Pulmonary artery endothelial cell (primary cell): ENCODE data around the gene ARHGEF11. TPM values are rescaled to one million over a fixed set of nuclear protein-coding genes. Genes with fewer than 3 reads are reported as not detected.
A peak's percentile ranks its signal among the peaks of the same experiment; 100 is the strongest.
"Not testable (repeated sequence)": the region's sequence is repeated elsewhere in the genome, so short reads cannot be mapped to it uniquely, and the experiment has no call there.

Experiments used
- DNase-seq: peaks from one replicate; pipeline ENCODE4 v3.0.0-alpha.2; 2011; ENCODE audit warnings: low read depth, low spot score
- total RNA-seq: library from RNA; depleted of rRNA; stranded (reverse); fragments of >200 nt; gene quantifications from 2 replicates; pipeline ENCODE4 v1.2.3, GENCODE V29; 2014

The ARHGEF11 gene
- total RNA-seq, 1 donor from 2014 or later, result 26.2 TPM

- no peak for DNase-seq
These were observed 114.2 kb downstream of the ARHGEF11 start for GRCh38 chr1:156931211-156931952.

- DNase-seq, result no peak
These were observed 115.1 kb downstream of the ARHGEF11 start for GRCh38 chr1:156930483-156930882.

GRCh38 chr1:156929596-156930238, 115.8 kb downstream of the ARHGEF11 start:
- no peak for DNase-seq

GRCh38 chr1:156928043-156928602, 117.4 kb downstream of the ARHGEF11 start:
- no peak for DNase-seq

GRCh38 chr1:156927215-156928042, 118.1 kb downstream of the ARHGEF11 start:
- DNase-seq, result peak; percentile 41

- not testable (repeated sequence) for DNase-seq
These were observed 118.8 kb downstream of the ARHGEF11 start for GRCh38 chr1:156926695-156927094.

GRCh38 chr1:156926175-156926574, 119.4 kb downstream of the ARHGEF11 start:
- no peak for DNase-seq

GRCh38 chr1:156925154-156926010, 120.2 kb downstream of the ARHGEF11 start:
- DNase-seq, result no peak

- no peak for DNase-seq
These were observed 120.9 kb downstream of the ARHGEF11 start for GRCh38 chr1:156924478-156925153.

- no peak for DNase-seq
These were observed 121.7 kb downstream of the ARHGEF11 start for GRCh38 chr1:156923670-156924477.

- DNase-seq, result no peak
These were observed 122.4 kb downstream of the ARHGEF11 start for GRCh38 chr1:156922986-156923669.

- no peak for DNase-seq
These were observed 124.5 kb downstream of the ARHGEF11 start for GRCh38 chr1:156921053-156921529.

- no peak for DNase-seq
These were observed 125.1 kb downstream of the ARHGEF11 start, which contains the start of gene LRRC71 for GRCh38 chr1:156920233-156921052. LRRC71 (plus strand) TSS chr1:156920632; CDS start chr1:156920804, 172 bp downstream.

GRCh38 chr1:156914440-156914856, 131.1 kb downstream of the ARHGEF11 start:
- DNase-seq, result no peak

GRCh38 chr1:156913809-156914387, 131.6 kb downstream of the ARHGEF11 start:
- DNase-seq, result no peak

- DNase-seq, result no peak
These were observed 132.4 kb downstream of the ARHGEF11 start for GRCh38 chr1:156912861-156913808.
